ENCODE measurements around the gene ATXN2L. TPM values are rescaled to one million over a fixed set of nuclear protein-coding genes. Genes with fewer than 3 reads are reported as not detected.

Gene ATXN2L
- total and polyA plus RNA-seq, 2 of the 4 experiments (the other 2 are of a cell fraction), result 12.9 to 58.8 TPM

DNA sequence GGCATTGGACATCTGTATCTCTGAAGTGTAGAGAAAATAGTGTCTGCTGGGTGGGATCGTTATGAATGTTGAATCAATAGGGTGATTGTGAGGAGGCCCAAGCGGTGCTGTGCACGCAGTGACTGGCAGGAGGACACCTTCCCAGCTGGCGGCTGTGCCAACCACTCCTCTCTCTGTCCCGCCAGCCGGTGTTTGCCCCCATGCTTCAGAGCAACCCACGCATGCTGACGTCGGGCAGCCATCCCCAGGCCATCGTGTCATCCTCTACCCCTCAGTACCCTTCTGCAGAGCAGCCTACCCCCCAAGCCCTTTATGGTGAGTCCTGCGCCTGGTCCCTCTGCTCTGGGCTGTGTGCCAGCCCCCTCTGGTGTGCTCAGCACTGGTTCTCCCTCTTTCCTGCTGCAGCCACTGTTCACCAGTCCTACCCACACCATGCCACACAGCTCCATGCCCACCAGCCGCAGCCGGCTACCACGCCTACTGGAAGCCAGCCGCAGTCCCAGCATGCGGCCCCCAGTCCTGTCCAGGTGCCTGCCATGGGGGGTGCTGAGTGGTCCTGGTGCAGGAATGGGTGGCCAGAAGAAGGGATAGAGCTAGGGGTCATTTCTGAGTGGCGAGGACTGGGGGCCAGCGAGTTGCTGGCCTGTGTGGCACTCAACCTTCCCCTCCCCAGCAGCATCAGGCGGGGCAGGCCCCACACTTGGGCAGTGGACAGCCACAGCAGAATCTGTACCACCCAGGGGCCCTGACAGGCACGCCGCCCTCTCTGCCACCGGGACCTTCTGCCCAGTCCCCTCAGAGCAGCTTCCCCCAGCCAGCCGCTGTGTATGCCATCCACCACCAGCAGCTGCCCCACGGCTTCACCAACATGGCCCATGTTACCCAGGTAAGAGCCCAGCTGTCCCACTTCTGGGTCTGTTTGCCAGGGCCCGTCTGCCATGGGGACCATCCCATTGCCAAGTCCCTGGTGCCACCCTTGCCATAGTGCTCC lies 12.4 kb downstream of the ATXN2L start:
- dilution Hi-C loops (cut with HindIII; ENCODE audit: low sequenced_read_pairs, unreplicated experiment), result no loop called here
- CTCF ChIA-PET, result no interaction called here

More for the DNA sequence above, 12.4 kb downstream of the ATXN2L start:
- Histone ChIP-seq H3K56ac (ENCODE audit: extremely low read depth, insufficient read depth, low read length) (no peak overlapping the region), H3K4ac (ENCODE audit: low read depth, low read length) (no peak overlapping the region), H3K14ac (replicated peaks; ENCODE audit: low read depth, low read length) (no peak overlapping the region), H3K79me1 (ENCODE audit: low read depth in 1 of 2, low read length in 2 of 2) (peaks cover 26 to 37% of the 10 kb centered on the region in 2 experiments), H3K27ac (ENCODE audit: insufficient read depth, low read length) (no peak overlapping the region), H2AK5ac (ENCODE audit: low read depth, low read length) (no peak overlapping the region), H2BK5ac (ENCODE audit: low read depth, low read length, poor library complexity, severe bottlenecking) (no peak overlapping the region), H4K91ac (ENCODE audit: insufficient read depth, low read depth, low read length) (no peak overlapping the region), H3K23ac (ENCODE audit: low read depth, low read length) (no peak overlapping the region), H3K9me1 (ENCODE audit: insufficient read depth, low read length) (no peaks in the 10 kb centered on the region), H4K20me1 (ENCODE audit: insufficient read depth, low read length) (peaks cover 44% of the 10 kb centered on the region), H2AK9ac (replicated peaks; ENCODE audit: low read depth, low read length, poor library complexity) (no peak overlapping the region), H3K18ac (ENCODE audit: low read depth, low read length) (no peak overlapping the region), H3K4me1 (ENCODE audit: control insufficient read depth, insufficient read depth, low read length) (no peaks in the 10 kb centered on the region), H3K9ac (ENCODE audit: low read depth, low read length) (no peak overlapping the region), H3K9me3 (ENCODE audit: control insufficient read depth, insufficient read depth, low read length) (no peaks in the 10 kb centered on the region), H2BK15ac (ENCODE audit: low read depth, low read length) (no peak overlapping the region), H3K4me2 (ENCODE audit: low read depth, low read length) (no peak overlapping the region), H3K36me3 (ENCODE audit: control insufficient read depth, insufficient read depth, low read length) (peaks cover 81% of the 10 kb centered on the region), H4K5ac (ENCODE audit: low read depth, low read length) (no peak overlapping the region), H2BK20ac (ENCODE audit: low read depth, low read length) (no peak overlapping the region), H3K4me3 (ENCODE audit: insufficient read depth, low read depth, low read length) (no peak overlapping the region), H4K8ac (ENCODE audit: low read depth in 2 of 2, low read length in 2 of 2) (no peak overlapping the region), H3K27me3 (ENCODE audit: control insufficient read depth, insufficient read depth, low read length) (no peaks in the 10 kb centered on the region), H2AFZ (replicated peaks; ENCODE audit: low read length, poor library complexity) (no peak overlapping the region), H2BK120ac (ENCODE audit: low read depth, low read length) (no peak overlapping the region)
- in situ Hi-C loops (cut with MboI; ENCODE audit: low sequenced_read_pairs) (no loop called here), intact Hi-C loops (cut with micrococcal nuclease) (no loop called here)
- POLR2A ChIA-PET (ENCODE audit: unreplicated experiment), result no interaction called here
- TSS peak; percentile 29 for BruUV-seq (replicated peaks)
- TF ChIP-seq CEBPB (IDR thresholded peaks at IDR 0.05; ENCODE audit: low read depth, low read length) (no peak), NFE2L2 (IDR thresholded peaks at IDR 0.05; ENCODE audit: low read depth, low read length) (no peak), RAD21 (IDR thresholded peaks at IDR 0.05; ENCODE audit: low read length) (no peak)
- WGBS, 2 experiments (ENCODE audit: extremely low coverage in 2 of 2, insufficient read length in 1 of 2), result 90% methylated on average over 10 of the region's 25 CpGs; no CpG with 5 or more reads in 1 of the 2 experiments
- DNase-seq (no peak), ATAC-seq (ENCODE audit: low read depth) (no peak)

Data from IMR-90 (cell line).